Activated CD8-positive, alpha-beta T cell treated with anti-CD3 and anti-CD28 coated beads for 36 hours (primary cell): ENCODE results near the gene P2RY2. TPM values are rescaled to one million over a fixed set of nuclear protein-coding genes. Genes with fewer than 3 reads are reported as not detected.

Experiments used
- ATAC-seq: fragments of 200-7000 bp; cut with Tn5 transposase; one replicate; pipeline ENCODE4 v1.10.0; 2021; ENCODE audit warnings: mild to moderate bottlenecking, moderate library complexity
- CTCF ChIA-PET: fragments of 350-600 bp; sonication (Branson Sonifier 250); formaldehyde crosslinking; loops from one replicate; lab custom pipeline; 2021; ENCODE audit warnings: antibody characterized with exemption; lab: Charles Lee
- POLR2A ChIA-PET: fragments of 350-600 bp; sonication (Branson Sonifier 250); formaldehyde crosslinking; loops from one replicate; lab custom pipeline; 2021; ENCODE audit warnings: antibody characterized with exemption; lab: Charles Lee
- DNase-seq: peaks from one replicate; pipeline ENCODE4 v3.0.0-alpha.2; 2020
- H3K27ac Mint-ChIP-seq: one replicate; pipeline ENCODE4 v1.8.0; 2021; ENCODE audit warnings: mild to moderate bottlenecking, mixed read lengths
- H3K27me3 Mint-ChIP-seq: one replicate; pipeline ENCODE4 v1.8.0; 2021; ENCODE audit warnings: mixed read lengths
- H3K36me3 Mint-ChIP-seq: one replicate; pipeline ENCODE4 v1.8.0; 2021; ENCODE audit warnings: low read depth, mixed read lengths
- H3K4me1 Mint-ChIP-seq: one replicate; pipeline ENCODE4 v1.8.0; 2021; ENCODE audit warnings: low read depth, mixed read lengths
- H3K4me3 Mint-ChIP-seq: one replicate; pipeline ENCODE4 v1.8.0; 2021; ENCODE audit warnings: mild to moderate bottlenecking, moderate library complexity, mixed read lengths
- H3K9me3 Mint-ChIP-seq: one replicate; pipeline ENCODE4 v1.8.0; 2021; ENCODE audit warnings: mixed read lengths
- CTCF ChIP-seq: fragments of 200-600 bp; IDR thresholded peaks from one replicate; pipeline ENCODE4 v1.8.0; 2022; ENCODE audit warnings: antibody characterized with exemption, mild to moderate bottlenecking
- intact Hi-C: fragments of 100-400 bp; cut with micrococcal nuclease; formaldehyde crosslinking; loops from one replicate; pipeline ENCODE4 v1.10.0; 2022
- total RNA-seq, 2 experiments: library from RNA; stranded (reverse); gene quantifications; one replicate each; pipeline ENCODE4 v1.2.3, GENCODE V29; 2021

P2RY2 gene
- total RNA-seq, 2 experiments from 2014 or later = not detected

DNA sequence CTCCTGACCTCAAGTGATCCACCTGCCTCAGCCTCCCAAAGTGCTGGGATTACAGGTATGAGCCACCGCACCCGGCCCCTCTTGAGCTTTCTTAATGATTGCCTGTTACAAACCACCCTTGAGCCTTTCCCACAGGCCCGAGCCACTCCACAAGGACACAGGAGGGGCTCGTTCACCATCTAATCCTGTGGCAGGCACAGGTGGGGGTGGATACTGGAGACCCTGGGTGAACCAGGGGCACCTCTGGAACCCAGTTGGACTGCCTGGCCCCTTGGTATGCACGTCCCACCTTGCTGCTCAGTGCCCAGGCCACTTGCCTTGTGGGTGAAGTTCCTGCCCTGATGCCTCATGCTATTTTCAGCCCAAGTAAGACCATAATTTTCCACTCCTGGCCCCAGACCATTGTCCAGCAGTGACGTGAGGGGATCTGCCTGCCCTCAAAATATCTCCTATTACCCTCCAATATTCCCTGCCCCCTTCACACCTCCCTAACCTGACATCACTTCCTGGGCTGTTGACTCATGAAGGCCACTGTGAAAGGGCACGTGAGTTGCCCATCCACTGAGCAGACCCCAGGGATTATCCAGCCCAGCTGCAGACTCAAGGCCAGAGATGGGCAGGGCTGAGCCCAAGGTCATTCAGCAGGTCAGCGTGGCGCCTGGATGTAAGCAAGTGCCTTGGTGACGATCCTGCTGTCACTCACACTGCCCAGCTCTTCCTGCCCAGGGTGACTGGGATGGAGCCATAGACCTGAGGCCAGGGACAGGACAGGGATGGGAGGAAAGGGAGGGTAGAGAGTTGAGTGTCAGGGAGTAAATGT, 19.6 kb downstream of the P2RY2 start:
- Mint-ChIP-seq H3K9me3 (no peaks in the 10 kb centered on the region), H3K27ac (no peak overlapping the region), H3K4me3 (no peak overlapping the region), H3K4me1 (no peaks in the 10 kb centered on the region), H3K27me3 (peaks cover 2% of the 10 kb centered on the region), H3K36me3 (no peaks in the 10 kb centered on the region)
- intact Hi-C loops = no loop called here
- ATAC-seq (no peak), DNase-seq (no peak)
- CTCF ChIA-PET = interaction anchor here (0.9 to 2.6 kb wide), 10 partner anchors 8 to 81 kb away, joined by 3 to 7 read pairs (median 4); no protein-coding TSS in a partner anchor
- TF ChIP-seq CTCF = no peak
- POLR2A ChIA-PET = no interaction called here

GRCh38 chr11:73239111-73239521, 21.0 kb downstream of the P2RY2 start:
- ATAC-seq (no peak), DNase-seq (no peak)
- no peak overlapping the region for H3K4me3 Mint-ChIP-seq
- peaks cover 2% of the 10 kb centered on the region for H3K27me3 Mint-ChIP-seq
- H3K27ac Mint-ChIP-seq = no peak overlapping the region
- no peaks in the 10 kb centered on the region for H3K4me1 Mint-ChIP-seq
- intact Hi-C loops = no loop called here
- ChIA-PET CTCF (interaction anchor here (1.8 kb wide), 1 partner anchor 54 kb away, joined by 7 read pairs; no protein-coding TSS in a partner anchor), POLR2A (no interaction called here)
- no peaks in the 10 kb centered on the region for H3K36me3 Mint-ChIP-seq
- TF ChIP-seq CTCF = no peak
- no peaks in the 10 kb centered on the region for H3K9me3 Mint-ChIP-seq

GRCh38 chr11:73239571-73240189, 21.6 kb downstream of the P2RY2 start:
- ChIA-PET CTCF (interaction anchor here (1.8 kb wide), 1 partner anchor 54 kb away, joined by 7 read pairs; no protein-coding TSS in a partner anchor), POLR2A (interaction anchor here (0.6 kb wide), 1 partner anchor 60 kb away, joined by 3 read pairs; no protein-coding TSS in a partner anchor)
- no peak for ATAC-seq
- intact Hi-C loops = no loop called here
- no peaks in the 10 kb centered on the region for H3K36me3 Mint-ChIP-seq
- TF ChIP-seq CTCF = no peak
- H3K4me3 Mint-ChIP-seq = no peak overlapping the region
- H3K27me3 Mint-ChIP-seq = peaks cover 2% of the 10 kb centered on the region
- DNase-seq = no peak
- H3K4me1 Mint-ChIP-seq = no peaks in the 10 kb centered on the region
- no peaks in the 10 kb centered on the region for H3K9me3 Mint-ChIP-seq
- H3K27ac Mint-ChIP-seq = no peak overlapping the region

GRCh38 chr11:73240190-73240781, 22.2 kb downstream of the P2RY2 start:
- Mint-ChIP-seq H3K4me1 (no peaks in the 10 kb centered on the region), H3K36me3 (no peaks in the 10 kb centered on the region), H3K9me3 (no peaks in the 10 kb centered on the region), H3K27me3 (peaks cover 2% of the 10 kb centered on the region), H3K4me3 (no peak overlapping the region), H3K27ac (no peak overlapping the region)
- intact Hi-C loops = no loop called here
- no peak for ATAC-seq
- TF ChIP-seq CTCF = no peak
- no peak for DNase-seq
- ChIA-PET CTCF (interaction anchor here (1.8 kb wide), 1 partner anchor 55 kb away, joined by 7 read pairs; no protein-coding TSS in a partner anchor), POLR2A (interaction anchor here (0.6 kb wide), 1 partner anchor 60 kb away, joined by 3 read pairs; no protein-coding TSS in a partner anchor)
